ENCODE measurements around the gene MLF2. TPM values are rescaled to one million over a fixed set of nuclear protein-coding genes. Genes with fewer than 3 reads are reported as not detected.
A peak's percentile ranks its signal among the peaks of the same experiment; 100 is the strongest.

MLF2 gene
- total RNA-seq, 2 donors from 2014 or later, result 219 to 393 TPM

GRCh38 chr12:6772331-6772695 lies 19.4 kb upstream of the MLF2 start, which contains the start of gene LAG3:
LAG3 (plus strand) TSS chr12:6772520; CDS start chr12:6772853, 333 bp downstream.
- Mint-ChIP-seq H3K4me1 (peaks cover 52% of the 10 kb centered on the region), H3K27ac (no peak within 1 kb of the TSS), H3K4me3 (peak within 1 kb of the TSS; percentile 45), H3K27me3 (ENCODE audit: insufficient read depth) (peaks cover 67% of the 10 kb centered on the region), H3K36me3 (ENCODE audit: low read depth) (peaks cover 51% of the 10 kb centered on the region), H3K9me3 (no peaks in the 10 kb centered on the region)
- Histone ChIP-seq H3K27me3 (ENCODE audit: control insufficient read depth, insufficient read depth, low read length, poor library complexity, severe bottlenecking) (peaks cover 11% of the 10 kb centered on the region), H3K4me3 (ENCODE audit: low read length) (no peak within 1 kb of the TSS), H3K27ac (ENCODE audit: low read depth, low read length) (no peak within 1 kb of the TSS), H3K36me3 (ENCODE audit: control insufficient read depth, insufficient read depth, low read length) (peaks cover 32% of the 10 kb centered on the region), H3K4me1 (ENCODE audit: control insufficient read depth, insufficient read depth, low read length) (peaks cover 8% of the 10 kb centered on the region), H3K9ac (ENCODE audit: extremely low read depth, low read length, poor library complexity, severe bottlenecking) (no peak within 1 kb of the TSS), H3K9me3 (ENCODE audit: control insufficient read depth, low read length) (no peaks in the 10 kb centered on the region)
- DNase-seq, result peak; percentile 62
- WGBS, 2 experiments (ENCODE audit: insufficient coverage in 1 of 2, insufficient read length in 1 of 2), result 73 to 80% methylated on average over 3 to 15 of the region's 15 CpGs
- TF ChIP-seq CTCF (conservative IDR thresholded peaks at IDR 0.05), result no peak

GRCh38 chr12:6771509-6772330 lies 18.8 kb upstream of the MLF2 start:
- Mint-ChIP-seq H3K4me1 (peaks cover 48% of the 10 kb centered on the region), H3K9me3 (no peaks in the 10 kb centered on the region), H3K4me3 (no peak overlapping the region), H3K27ac (no peak overlapping the region), H3K36me3 (ENCODE audit: low read depth) (peaks cover 51% of the 10 kb centered on the region), H3K27me3 (ENCODE audit: insufficient read depth) (peaks cover 61% of the 10 kb centered on the region)
- DNase-seq, result no peak
- TF ChIP-seq CTCF (conservative IDR thresholded peaks at IDR 0.05), result no peak
- Histone ChIP-seq H3K27me3 (ENCODE audit: control insufficient read depth, insufficient read depth, low read length, poor library complexity, severe bottlenecking) (peaks cover 11% of the 10 kb centered on the region), H3K27ac (ENCODE audit: low read depth, low read length) (no peak overlapping the region), H3K9me3 (ENCODE audit: control insufficient read depth, low read length) (no peaks in the 10 kb centered on the region), H3K36me3 (ENCODE audit: control insufficient read depth, insufficient read depth, low read length) (peaks cover 32% of the 10 kb centered on the region), H3K4me1 (ENCODE audit: control insufficient read depth, insufficient read depth, low read length) (peaks cover 8% of the 10 kb centered on the region), H3K9ac (ENCODE audit: extremely low read depth, low read length, poor library complexity, severe bottlenecking) (no peak overlapping the region), H3K4me3 (ENCODE audit: low read length) (no peak overlapping the region)
- 82 to 92% methylated on average over 8 to 12 of the region's 12 CpGs for WGBS, 2 experiments (ENCODE audit: insufficient coverage in 1 of 2, insufficient read length in 1 of 2)

GRCh38 chr12:6771091-6771495 lies 18.2 kb upstream of the MLF2 start:
- no peak for TF ChIP-seq CTCF (conservative IDR thresholded peaks at IDR 0.05)
- Mint-ChIP-seq H3K4me3 (no peak overlapping the region), H3K9me3 (no peaks in the 10 kb centered on the region), H3K36me3 (ENCODE audit: low read depth) (peaks cover 44% of the 10 kb centered on the region), H3K27ac (no peak overlapping the region), H3K4me1 (peaks cover 42% of the 10 kb centered on the region), H3K27me3 (ENCODE audit: insufficient read depth) (peaks cover 54% of the 10 kb centered on the region)
- 91 to 96% methylated on average over 4 of the region's 4 CpGs for WGBS, 2 experiments (ENCODE audit: insufficient coverage in 1 of 2, insufficient read length in 1 of 2)
- Histone ChIP-seq H3K27me3 (ENCODE audit: control insufficient read depth, insufficient read depth, low read length, poor library complexity, severe bottlenecking) (peaks cover 11% of the 10 kb centered on the region), H3K36me3 (ENCODE audit: control insufficient read depth, insufficient read depth, low read length) (peaks cover 32% of the 10 kb centered on the region), H3K9ac (ENCODE audit: extremely low read depth, low read length, poor library complexity, severe bottlenecking) (no peak overlapping the region), H3K4me1 (ENCODE audit: control insufficient read depth, insufficient read depth, low read length) (peaks cover 8% of the 10 kb centered on the region), H3K27ac (ENCODE audit: low read depth, low read length) (peak overlapping the region; percentile 49), H3K9me3 (ENCODE audit: control insufficient read depth, low read length) (no peaks in the 10 kb centered on the region), H3K4me3 (ENCODE audit: low read length) (no peak overlapping the region)
- DNase-seq, result no peak
